Stimulated activated CD4-positive, alpha-beta T cell treated with anti-CD3 and anti-CD28 coated beads, Interleukin-12 subunit alpha, Interleukin-12 subunit beta, amount 100 ng/mL, for 4 hours (primary cell): Measurements from ENCODE around the gene PFKP.
A peak's percentile ranks its signal among the peaks of the same experiment; 100 is the strongest.

Experiments used
- DNase-seq: peaks from one replicate; pipeline ENCODE4 v3.0.0-alpha.2; 2020

Gene PFKP

DNA sequence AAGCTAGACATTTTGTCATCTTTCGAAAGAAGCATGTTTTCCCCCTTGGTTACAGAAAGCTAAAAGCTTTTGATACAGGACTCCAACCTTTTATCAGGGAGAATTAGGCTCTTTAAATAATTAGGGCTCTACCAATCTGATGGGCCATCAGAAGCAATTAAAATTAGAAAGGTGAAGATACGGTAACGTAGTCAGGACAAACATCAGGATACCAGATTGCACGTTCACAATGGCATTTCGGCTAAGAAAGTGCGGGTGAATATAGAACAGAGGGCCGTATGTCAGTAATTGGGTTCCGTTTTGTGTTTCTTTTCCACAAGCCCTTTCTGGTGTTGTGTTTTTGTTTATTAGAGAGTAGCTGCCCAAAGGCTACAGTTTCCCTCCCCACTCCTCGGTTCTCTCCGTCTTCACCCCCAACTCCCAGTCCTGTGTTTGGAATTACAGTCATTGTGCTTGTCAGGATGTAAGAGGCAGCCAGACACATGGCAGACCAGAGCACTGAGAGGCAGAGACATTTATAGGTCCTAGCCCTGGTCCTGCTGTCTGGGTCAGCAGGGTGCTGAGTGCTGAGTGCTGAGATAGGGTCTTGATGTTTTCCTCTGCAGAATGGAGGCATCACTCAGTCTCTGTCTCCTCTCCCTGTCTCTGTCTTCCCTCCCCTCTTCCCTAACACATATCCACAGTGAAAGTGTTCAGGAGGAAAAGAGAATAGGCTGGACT lies 5.5 kb downstream of the PFKP start:
- no peak for DNase-seq

DNA sequence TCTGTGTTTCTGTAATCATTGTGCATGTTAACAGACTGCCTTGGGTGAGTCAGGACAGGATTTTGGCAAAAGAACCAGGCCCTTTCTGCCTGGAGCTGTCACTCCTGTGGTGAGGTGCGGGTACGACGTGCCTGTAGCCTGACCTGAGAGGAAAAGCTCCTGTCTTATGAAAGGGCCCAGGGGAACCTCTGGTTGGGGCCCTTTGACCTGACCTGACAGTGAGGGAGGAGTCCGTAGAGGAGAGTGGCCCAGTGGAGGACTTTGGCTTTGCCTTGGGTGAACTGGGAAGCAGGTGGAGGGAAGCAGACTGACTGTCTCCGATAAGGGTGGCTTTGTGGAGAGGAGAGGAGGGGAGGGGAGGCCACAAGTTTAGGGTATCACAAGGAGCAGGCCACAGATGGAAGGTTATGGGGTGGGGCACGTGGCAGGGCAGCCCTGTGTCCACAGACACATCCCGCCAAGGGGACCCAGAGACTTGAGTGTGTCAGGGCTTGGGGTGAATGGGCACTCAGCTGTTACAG lies 6.9 kb downstream of the PFKP start:
- DNase-seq: no peak

- no peak for DNase-seq
These were observed 7.7 kb downstream of the PFKP start for GRCh38 chr10:3074985-3075600.

DNA sequence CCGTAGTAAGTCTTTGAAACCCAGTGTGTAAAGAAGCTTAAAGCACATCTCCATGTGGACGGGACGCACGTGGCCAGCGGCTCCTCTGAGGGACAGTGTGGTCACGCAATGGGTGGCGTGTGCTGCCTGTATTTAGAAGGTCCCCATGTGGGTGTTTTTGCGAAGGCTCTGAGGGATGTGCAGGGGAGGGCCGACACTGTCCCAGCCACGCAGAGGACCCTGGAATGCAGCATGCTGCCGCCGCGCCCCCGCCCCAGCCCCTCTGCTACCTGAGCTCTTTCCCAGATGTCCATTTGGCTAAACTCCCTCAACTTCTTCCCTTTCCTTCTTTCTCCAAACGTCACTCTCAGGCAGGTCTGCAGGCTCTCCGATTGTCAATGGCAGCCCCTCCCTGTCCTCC lies 8.8 kb downstream of the PFKP start:
- DNase-seq: no peak

- no peak for DNase-seq
These were observed 10.2 kb downstream of the PFKP start for GRCh38 chr10:3077509-3077908.

DNA sequence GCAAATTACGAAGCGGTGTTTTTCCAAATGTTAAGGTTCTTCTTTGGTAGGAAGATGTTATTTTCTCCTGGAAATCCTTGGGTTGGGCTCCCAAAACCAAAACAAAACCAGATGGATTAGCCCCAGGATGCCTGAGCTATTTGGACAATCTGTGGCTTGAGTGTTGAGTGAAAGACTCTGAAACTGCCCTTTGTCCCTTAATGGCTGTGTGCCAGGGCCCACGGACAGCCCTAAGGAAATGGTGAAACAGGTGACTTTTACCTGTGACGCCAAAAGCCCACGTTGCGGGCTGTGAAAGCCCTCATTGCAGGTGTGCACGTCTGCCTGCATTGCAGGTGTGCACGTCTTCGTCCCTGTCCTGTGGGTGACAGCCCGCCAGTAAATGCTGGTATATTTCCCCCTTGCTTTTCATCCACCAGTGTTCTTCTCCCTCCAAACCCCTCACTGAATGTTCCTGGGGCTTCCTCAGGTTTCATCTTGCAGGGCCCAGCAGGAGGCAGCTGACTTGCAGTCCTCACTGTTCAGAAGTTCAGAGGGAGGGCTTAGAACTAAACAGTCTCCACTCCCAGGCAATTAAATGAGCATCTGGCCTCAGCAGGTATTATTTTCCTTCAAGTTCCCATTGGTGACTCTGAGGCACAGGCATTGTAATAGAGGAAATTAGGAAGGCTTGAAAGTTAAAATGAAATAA lies 10.7 kb downstream of the PFKP start:
- DNase-seq: no peak

DNA sequence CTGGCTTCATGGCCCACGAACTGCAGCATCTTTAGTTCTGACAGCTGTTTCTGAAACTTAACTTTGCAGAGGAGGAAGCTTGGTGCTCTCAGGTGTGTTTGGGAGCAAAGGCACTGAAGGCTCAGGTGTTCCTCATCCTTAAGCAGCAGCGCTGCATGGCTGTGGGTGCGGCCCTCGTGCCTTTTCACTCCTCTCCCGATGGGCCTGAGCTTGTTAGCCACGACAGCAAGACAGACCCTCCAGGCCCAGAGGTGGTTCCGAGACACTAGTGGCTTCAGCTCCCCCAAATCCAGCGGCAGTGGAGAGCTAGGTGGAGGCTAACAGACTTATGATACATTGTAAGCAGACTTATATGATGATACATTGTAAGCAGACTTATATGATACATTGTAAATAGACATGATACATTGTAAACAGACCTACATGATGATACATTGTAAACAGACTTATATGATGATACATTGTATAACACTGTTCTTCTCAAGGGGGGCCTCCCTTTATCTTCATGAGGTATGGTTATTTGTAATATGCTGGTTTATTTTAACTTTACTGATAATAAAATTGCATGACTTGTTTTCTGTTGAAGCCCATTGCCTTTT lies 14.1 kb downstream of the PFKP start:
- no peak for DNase-seq

GRCh38 chr10:3082290-3082689 lies 14.9 kb downstream of the PFKP start:
- no peak for DNase-seq

- DNase-seq: no peak
These were observed 18.6 kb downstream of the PFKP start for GRCh38 chr10:3085785-3086567.

DNA sequence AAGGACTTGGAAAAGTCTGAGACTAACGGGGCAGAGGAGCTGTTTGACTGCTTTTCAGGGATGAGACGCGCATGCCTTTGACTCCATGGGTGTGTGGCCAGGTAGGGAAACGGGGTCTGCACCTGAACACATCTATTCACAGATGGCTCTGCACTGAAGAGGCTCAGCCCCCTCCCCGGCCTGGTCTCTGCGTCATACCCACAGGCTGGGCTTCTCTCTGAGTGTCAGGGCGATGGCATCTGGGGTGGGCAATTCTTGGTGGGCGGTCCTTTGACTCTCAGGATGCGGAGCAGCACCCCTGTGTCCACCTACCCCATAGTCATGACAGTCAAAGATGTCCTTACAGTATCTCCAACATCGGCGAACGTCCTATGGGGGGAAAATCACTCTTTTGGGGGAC lies 23.0 kb downstream of the PFKP start:
- no peak for DNase-seq

GRCh38 chr10:3090914-3091787 lies 23.8 kb downstream of the PFKP start:
- DNase-seq: no peak

DNA sequence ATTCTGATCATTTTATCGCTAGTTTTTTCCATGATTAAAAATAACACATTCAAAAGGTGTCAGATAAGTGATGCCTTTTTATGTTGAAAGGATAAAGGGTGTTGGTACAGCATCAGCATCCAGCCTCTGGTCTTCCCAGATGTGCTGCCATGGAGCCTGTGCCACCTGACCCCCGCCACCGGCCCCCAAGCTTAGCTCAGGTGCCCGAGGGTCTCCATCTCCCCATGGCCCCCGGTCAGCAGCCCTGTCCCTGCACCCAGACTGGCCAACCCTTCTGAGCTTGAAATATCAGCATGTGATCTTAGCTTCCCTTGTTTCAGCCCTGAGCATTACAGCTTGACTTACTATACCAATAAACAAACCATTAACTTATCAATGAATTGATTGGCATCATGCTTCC lies 24.6 kb downstream of the PFKP start:
- DNase-seq: no peak

DNA sequence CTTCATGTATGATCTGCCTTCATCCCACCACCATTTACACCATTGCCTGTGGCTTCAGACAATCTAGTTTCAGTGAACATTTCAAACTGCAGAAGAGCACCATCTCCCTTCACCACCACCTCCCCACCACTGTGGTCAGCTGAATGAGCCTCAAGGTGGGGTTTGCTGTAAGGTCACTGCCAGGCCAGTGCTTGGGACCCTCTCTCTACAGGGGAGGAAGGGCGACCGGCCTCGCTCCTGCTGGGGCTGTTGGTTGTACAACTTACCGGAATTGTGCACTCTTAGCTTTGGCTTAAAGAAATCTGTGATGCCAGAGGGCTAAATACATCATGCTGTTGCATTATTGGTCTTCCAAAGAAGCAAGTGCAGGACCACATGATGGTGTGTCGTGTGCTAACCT lies 26.6 kb downstream of the PFKP start:
- DNase-seq: no peak

GRCh38 chr10:3094609-3095036 lies 27.3 kb downstream of the PFKP start:
- DNase-seq: no peak

GRCh38 chr10:3095373-3096139 lies 28.2 kb downstream of the PFKP start:
- peak; percentile 39 for DNase-seq

DNA sequence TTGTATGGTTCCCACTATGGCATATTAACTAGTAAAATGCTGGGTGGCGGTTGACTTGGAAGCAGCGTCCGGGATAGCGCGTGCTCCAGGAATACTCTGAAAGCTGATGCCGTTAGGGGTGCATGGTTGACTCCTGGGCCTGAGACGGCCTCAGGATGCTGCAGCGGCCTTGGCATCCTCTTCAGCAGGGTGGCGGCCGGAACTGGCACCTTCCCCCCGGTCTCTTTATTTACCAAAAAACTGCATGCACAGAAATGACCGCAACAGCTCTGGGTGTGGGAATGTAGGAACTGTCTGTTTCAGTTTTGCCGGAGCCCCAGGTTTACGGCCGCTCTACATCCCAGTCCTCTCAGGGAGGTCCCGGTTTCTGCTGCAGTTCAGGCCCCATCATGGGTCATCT lies 28.8 kb downstream of the PFKP start:
- DNase-seq: no peak

DNA sequence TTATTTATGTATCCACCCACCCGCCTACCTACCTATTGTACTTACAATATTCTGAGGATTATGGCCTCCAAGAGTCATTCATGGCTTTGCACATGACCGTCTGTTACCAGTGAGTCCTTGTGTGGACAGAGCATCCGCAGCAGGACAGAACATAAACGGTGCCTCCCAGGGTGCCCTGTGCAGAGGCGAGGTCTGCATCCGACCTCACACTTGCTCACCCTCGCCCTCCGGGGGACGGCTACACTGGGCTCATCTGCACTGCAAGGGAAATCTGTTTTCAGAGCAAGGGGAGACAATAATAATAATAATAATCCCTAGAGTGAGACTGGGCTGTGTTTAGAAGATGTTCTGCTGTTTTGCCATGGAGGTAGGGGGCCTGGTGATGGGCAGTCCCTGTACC lies 29.8 kb downstream of the PFKP start:
- DNase-seq: no peak

- no peak for DNase-seq
These were observed 31.3 kb downstream of the PFKP start for GRCh38 chr10:3098689-3099088.

DNA sequence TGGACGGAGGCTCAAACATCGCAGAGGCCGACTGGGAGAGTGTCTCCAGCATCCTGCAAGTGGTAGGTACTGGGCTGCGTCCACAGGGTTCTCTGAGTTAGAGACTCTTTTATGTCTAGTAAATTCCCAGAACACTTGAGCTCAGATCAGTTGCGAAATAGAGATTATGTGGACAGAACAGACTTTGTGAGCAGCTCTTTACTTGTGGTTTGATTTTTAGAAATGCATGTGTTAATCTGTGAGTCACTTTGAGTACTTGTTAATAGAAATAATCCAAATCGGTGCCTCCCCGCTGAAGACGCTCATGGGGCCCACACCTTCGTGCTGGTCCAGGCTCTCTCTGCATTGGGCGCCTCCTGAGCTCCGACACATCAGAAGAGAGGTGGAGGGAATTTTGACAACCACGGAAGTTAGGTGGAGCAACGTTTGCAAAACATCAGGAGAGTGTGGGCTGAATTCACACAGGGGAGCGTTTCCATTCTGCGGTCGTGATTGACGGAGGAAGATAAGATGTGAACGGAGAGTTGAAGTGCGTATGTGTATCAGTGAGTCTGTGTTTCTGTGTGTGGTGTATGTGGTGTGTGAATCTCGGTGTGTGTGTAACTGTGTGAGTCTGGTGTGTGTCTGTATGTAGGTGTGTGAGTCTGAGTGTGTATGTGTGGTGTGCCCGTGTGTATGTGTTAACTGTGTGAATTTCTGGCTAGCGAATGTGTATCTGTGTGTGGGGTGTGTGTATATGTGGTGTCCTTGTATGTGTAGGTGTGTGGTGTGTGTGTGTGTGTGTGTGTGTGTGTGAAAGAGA lies 32.1 kb downstream of the PFKP start:
- DNase-seq: no peak
